Naive thymus-derived CD8-positive, alpha-beta T cell (primary cell): ENCODE measurements around the gene NUDCD3. TPM values are rescaled to one million over a fixed set of nuclear protein-coding genes. Genes with fewer than 3 reads are reported as not detected.
"Not testable (repeated sequence)": the region's sequence is repeated elsewhere in the genome, so short reads cannot be mapped to it uniquely, and the experiment has no call there.

Source experiments
- ATAC-seq, 2 donors: fragments of 150-1000 bp; cut with Tn5 transposase in 1 of 2; sonication (Bioruptor Pico), chemical (Tn5 transposase) in 1 of 2; 1 replicate in 1 of 2; 2 replicates in 1 of 2; pipeline ENCODE4 v1.10.0; 2021; ENCODE audit warnings: mild to moderate bottlenecking in 2 of 2, moderate library complexity in 2 of 2
- POLR2A ChIA-PET: fragments of 350-600 bp; sonication (Branson Sonifier 250); formaldehyde crosslinking; loops from one replicate; lab custom pipeline; 2021; ENCODE audit warnings: antibody characterized with exemption; lab: Charles Lee
- DNase-seq, 10 donors: peaks; one replicate each; pipeline versions ENCODE4 v3.0.0 to v3.0.0-alpha.2; 2020 to 2022
- H3K27ac Mint-ChIP-seq, 10 donors: one replicate each; pipeline ENCODE4 v1.8.0; 2020 to 2022; ENCODE audit warnings: mild to moderate bottlenecking in 10 of 10, mixed read lengths in 10 of 10, moderate library complexity in 4 of 10, inconsistent platforms in 1 of 10
- H3K27me3 Mint-ChIP-seq, 5 donors: one replicate each; pipeline ENCODE4 v1.8.0; 2021 to 2022; ENCODE audit warnings: mixed read lengths in 5 of 5
- H3K36me3 Mint-ChIP-seq, 3 donors: one replicate each; pipeline ENCODE4 v1.8.0; 2020 to 2022; ENCODE audit warnings: mixed read lengths in 3 of 3, mild to moderate bottlenecking in 2 of 3, inconsistent platforms in 1 of 3
- H3K4me1 Mint-ChIP-seq, 4 donors: one replicate each; pipeline ENCODE4 v1.8.0; 2021 to 2022; ENCODE audit warnings: mixed read lengths in 4 of 4
- H3K4me3 Mint-ChIP-seq, 10 donors: one replicate each; pipeline ENCODE4 v1.8.0; 2020 to 2022; ENCODE audit warnings: mild to moderate bottlenecking in 10 of 10, mixed read lengths in 10 of 10, moderate library complexity in 6 of 10, inconsistent platforms in 1 of 10
- H3K9me3 Mint-ChIP-seq, 9 donors: one replicate each; pipeline ENCODE4 v1.8.0; 2020 to 2022; ENCODE audit warnings: mixed read lengths in 9 of 9, mild to moderate bottlenecking in 3 of 9, inconsistent platforms in 1 of 9, moderate library complexity in 1 of 9
- polyA plus RNA-seq, 3 donors: library from polyadenylated mRNA; unstranded; fragments of 300-500 nt; fragmentation: Illumina TruSeq; gene quantifications; one replicate each; pipeline ENCODE4 v1.2.3, GENCODE V29; 2021
- total RNA-seq, 8 experiments: library from RNA in 2 of 8; stranded (reverse) in 2 of 8; gene quantifications; one replicate each; pipeline ENCODE4 v1.2.3 and lab custom pipeline; 2021 to 2026

The NUDCD3 gene
- total and polyA plus RNA-seq, 5 experiments from 2014 or later, result 54.6 to 118 (median 69.4) TPM

DNA sequence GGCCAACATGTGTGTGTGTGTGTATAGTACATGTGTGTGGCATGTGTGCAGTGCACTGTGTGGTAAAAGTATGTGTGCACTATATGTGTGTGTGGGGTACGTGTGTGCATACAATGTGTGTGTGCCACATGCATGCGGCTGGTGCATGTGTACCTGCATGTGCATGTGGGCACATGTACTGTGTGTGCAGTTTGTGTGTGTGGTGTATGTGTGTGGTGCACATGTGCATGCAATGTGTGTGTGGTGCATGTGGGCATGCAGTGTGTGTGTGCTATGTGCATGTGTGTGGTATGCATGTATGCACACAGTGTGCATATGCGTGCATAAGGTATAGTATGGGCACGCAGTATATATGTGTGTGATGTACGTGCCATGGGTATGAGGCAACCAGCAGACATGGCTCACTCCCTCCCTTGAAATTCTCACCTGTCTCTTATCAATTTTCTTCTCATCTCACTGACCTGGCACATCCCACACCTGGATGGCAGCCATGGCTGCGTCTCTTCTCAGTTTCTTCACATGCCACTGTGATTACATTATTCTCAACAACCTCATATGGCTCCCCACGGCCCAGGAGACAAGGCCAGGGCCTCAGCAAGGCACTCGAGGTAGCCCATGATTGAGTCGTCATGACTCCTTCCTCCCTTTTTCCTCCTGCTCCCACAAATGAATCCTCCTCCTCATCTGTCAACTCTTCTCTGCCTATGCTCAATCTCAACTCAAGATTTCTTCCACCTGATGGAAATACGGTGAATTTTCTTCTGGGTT, 57.0 kb downstream of the NUDCD3 start:
- Mint-ChIP-seq H3K27me3 (no peaks in the 10 kb centered on the region), H3K4me1 (peaks cover 38 to 74% (median 55%) of the 10 kb centered on the region in 4 donors), H3K9me3 (no peaks in the 10 kb centered on the region), H3K27ac (peak overlapping the region in 7 of 10 donors; percentile 28 to 87 (median 41)), H3K36me3 (peaks cover 0 to 43% (median 0%) of the 10 kb centered on the region in 3 donors), H3K4me3 (no peak overlapping the region)
- ATAC-seq (no peak), DNase-seq (no peak)
- POLR2A ChIA-PET, result no interaction called here

DNA sequence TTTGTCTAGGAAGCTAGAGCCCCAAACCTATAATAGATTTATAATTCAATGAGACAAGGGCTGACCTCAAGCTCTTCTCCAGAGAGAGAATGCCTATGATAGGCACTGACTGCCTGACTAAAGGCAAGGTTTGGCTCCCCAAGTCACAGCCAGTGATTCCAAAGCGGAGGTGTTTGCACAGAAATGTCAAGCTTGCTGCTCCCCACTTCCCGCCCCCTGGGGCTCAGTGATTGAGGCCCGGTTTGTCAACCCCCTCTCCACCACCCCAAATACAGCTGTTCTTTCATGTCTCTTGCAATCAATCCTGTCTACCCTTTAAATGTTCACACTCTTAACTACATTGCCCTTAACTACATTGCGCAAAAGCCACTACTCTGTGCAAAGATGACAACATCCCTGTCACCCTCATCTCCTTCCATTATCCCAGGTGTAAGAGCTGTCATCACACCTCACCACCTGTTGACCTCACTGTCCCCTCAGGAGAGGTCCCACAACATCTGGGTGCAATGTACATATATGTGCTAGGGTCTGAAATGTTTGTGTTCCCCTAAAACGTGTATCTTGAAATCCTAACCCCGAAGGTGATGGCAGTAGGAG, 58.0 kb downstream of the NUDCD3 start:
- H3K4me1 Mint-ChIP-seq, result peaks cover 38 to 70% (median 55%) of the 10 kb centered on the region in 4 donors
- no peaks in the 10 kb centered on the region for H3K9me3 Mint-ChIP-seq
- ATAC-seq (no peak), DNase-seq (no peak)
- H3K36me3 Mint-ChIP-seq, result peaks cover 0 to 44% (median 3%) of the 10 kb centered on the region in 3 donors
- H3K4me3 Mint-ChIP-seq, result no peak overlapping the region
- no peaks in the 10 kb centered on the region for H3K27me3 Mint-ChIP-seq
- peak overlapping the region; percentile 3 to 88 (median 17) for H3K27ac Mint-ChIP-seq
- POLR2A ChIA-PET, result interaction anchor here (0.5 kb wide), 1 partner anchor 312 kb away, joined by 3 read pairs; no protein-coding TSS in a partner anchor

DNA sequence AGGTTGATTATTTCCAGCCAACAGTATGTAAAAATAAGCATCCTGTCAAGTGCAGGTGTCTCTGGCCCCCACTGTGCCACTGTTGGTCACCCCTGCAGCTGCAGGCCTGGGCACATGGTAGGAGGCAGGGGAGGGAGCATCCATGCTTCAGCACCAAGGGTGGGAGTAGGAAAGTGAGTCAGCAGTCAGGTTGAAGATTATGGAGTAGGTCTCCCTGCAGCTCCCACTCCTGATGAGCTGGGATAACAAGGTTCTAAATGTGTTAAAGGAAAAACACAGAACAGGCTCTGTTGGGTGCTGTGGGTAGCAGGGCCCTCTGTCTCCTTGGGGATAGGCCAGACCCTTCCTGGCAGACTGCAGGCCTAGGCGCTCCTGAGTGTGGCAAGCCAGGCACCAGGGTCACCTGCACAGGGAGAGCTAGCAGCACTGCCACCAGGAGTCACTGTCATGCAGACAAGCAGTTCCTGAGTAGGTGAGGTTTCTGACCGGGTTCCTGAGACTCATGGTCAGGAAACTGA, 59.3 kb downstream of the NUDCD3 start:
- peak overlapping the region in 5 of 10 donors; percentile 47 to 86 (median 50) for H3K27ac Mint-ChIP-seq
- H3K9me3 Mint-ChIP-seq, result no peaks in the 10 kb centered on the region
- ATAC-seq (peak; percentile 44 to 65), DNase-seq (peak in 8 of 10 donors; percentile 7 to 25 (median 14))
- H3K4me1 Mint-ChIP-seq, result peaks cover 36 to 68% (median 49%) of the 10 kb centered on the region in 4 donors
- H3K36me3 Mint-ChIP-seq, result peaks cover 0 to 49% (median 12%) of the 10 kb centered on the region in 3 donors
- POLR2A ChIA-PET, result interaction anchor here (0.7 to 1.1 kb wide), 2 partner anchors 10 to 25 kb away, joined by 3 to 5 read pairs; no protein-coding TSS in a partner anchor
- H3K27me3 Mint-ChIP-seq, result no peaks in the 10 kb centered on the region
- no peak overlapping the region for H3K4me3 Mint-ChIP-seq

DNA sequence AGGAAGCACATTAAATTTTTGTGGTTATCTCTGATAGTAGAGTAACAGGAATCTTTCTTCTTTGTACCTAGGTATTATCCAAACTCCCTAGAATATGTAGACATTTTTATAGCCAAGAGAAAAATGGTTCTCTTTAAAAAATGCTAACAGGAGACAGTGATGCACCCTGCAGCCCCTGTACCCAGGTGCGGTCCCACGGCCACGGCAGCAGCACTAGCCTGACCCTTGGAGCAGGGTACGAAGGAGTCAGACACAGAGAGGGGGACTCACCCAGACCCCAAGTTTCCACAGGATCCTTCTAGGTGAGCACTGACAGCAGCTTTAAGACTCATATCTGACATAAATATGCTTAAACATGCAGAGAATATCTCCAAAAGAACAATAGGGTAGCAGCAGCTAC, 60.4 kb downstream of the NUDCD3 start:
- Mint-ChIP-seq H3K27me3 (no peaks in the 10 kb centered on the region), H3K4me3 (no peak overlapping the region), H3K27ac (peak overlapping the region in 3 of 10 donors; percentile 38 to 86 (median 53)), H3K36me3 (peaks cover 0 to 51% (median 21%) of the 10 kb centered on the region in 3 donors), H3K4me1 (peaks cover 34 to 59% (median 45%) of the 10 kb centered on the region in 4 donors), H3K9me3 (no peaks in the 10 kb centered on the region)
- ATAC-seq, result no peak
- no peak for DNase-seq
- POLR2A ChIA-PET, result no interaction called here

DNA sequence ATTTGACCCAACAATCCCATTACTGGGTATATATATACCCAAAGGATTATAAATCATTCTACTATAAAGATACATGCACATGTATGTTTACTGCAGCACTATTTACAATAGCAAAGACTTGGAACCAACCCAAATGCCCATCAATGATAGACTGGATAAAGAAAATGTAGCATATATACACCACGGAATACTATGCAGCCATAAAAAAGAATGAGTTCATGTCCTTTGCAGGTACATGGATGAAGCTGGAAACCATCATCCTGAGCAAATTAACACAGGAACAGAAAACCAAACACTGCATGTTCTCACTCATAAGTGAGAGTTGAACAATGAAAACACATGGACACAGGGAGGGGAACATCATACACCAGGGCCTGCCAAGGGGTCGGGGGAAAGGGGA, 65.7 kb downstream of the NUDCD3 start:
- H3K27ac Mint-ChIP-seq, POLR2A ChIA-PET, ATAC-seq, H3K9me3 Mint-ChIP-seq, DNase-seq, H3K27me3 Mint-ChIP-seq, H3K4me3 Mint-ChIP-seq: not testable (repeated sequence)
- peaks cover 46 to 64% (median 56%) of the 10 kb centered on the region in 4 donors for H3K4me1 Mint-ChIP-seq
- peaks cover 0 to 86% (median 40%) of the 10 kb centered on the region in 3 donors for H3K36me3 Mint-ChIP-seq

DNA sequence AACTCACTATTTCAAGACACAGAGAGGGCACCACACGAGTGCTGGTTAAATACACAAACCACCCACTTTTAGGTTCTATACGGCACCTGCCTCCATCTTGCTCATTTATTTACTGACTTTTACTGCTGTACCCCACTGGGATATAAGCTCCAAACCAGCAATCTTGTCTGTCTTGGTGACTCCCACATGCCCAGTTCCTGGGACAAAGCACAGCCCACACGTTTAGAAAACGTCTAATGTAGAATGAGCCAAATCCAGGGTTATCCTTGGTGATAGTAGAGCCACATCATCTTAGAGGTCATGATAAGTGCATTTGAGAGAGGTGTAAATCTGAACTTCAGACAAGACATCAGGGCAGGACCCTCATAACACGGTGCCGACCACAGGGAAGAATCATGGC, 73.5 kb downstream of the NUDCD3 start:
- Mint-ChIP-seq H3K27ac (peak overlapping the region in 3 of 10 donors; percentile 11 to 37 (median 17)), H3K27me3 (no peaks in the 10 kb centered on the region), H3K36me3 (peaks cover 5 to 77% (median 35%) of the 10 kb centered on the region in 3 donors), H3K4me1 (peaks cover 26 to 65% (median 44%) of the 10 kb centered on the region in 4 donors), H3K9me3 (peaks cover 0 to under 1% (median 0%) of the 10 kb centered on the region in 9 donors), H3K4me3 (no peak overlapping the region)
- ATAC-seq, result no peak
- no peak for DNase-seq
- POLR2A ChIA-PET, result no interaction called here

DNA sequence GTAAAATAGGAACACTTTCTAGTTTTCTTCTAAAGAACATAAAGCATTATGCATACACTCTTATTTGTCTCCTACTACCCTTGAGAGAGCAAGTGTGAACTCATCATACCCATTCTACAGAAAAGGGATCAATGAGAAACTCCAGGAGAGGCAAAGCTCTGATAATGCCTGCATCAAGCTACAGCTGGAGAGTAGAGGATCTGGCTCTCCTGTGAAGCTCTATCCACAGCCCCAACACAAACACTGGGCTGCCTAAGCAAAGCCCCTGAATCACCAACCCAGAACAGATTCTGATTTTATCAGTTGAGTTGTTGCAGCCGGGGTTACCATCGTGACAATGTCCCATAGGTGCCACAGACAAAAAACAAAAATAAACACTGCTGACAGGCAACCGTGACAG, 74.9 kb downstream of the NUDCD3 start:
- Mint-ChIP-seq H3K27me3 (no peaks in the 10 kb centered on the region), H3K9me3 (peaks cover 0 to 4% (median 0%) of the 10 kb centered on the region in 9 donors), H3K36me3 (peaks cover 9 to 80% (median 42%) of the 10 kb centered on the region in 3 donors), H3K4me1 (peaks cover 19 to 59% (median 35%) of the 10 kb centered on the region in 4 donors), H3K27ac (peak overlapping the region in 3 of 10 donors; percentile 21 to 61 (median 56)), H3K4me3 (no peak overlapping the region)
- POLR2A ChIA-PET, result no interaction called here
- no peak for ATAC-seq
- no peak for DNase-seq

DNA sequence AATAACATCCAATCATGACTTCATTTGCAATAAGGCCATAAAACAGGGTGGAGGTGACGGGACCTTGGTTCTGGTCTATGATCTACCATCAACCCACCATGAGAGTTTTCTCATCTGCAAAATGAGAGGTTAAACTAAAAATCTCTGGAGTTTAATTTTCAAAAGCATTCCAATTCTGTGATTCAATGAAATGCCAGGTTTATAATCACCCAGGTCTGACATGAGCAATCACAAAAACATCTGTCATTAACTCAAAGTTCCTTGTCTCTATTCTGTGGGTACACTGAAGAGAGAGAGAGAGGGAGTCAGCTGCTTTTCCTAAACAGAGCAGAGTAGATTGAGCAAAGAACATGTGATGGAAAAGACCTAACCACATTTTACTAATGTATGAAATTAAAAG, 75.4 kb downstream of the NUDCD3 start:
- H3K36me3 Mint-ChIP-seq, result peaks cover 9 to 80% (median 45%) of the 10 kb centered on the region in 3 donors
- H3K27ac Mint-ChIP-seq, result peak overlapping the region in 3 of 10 donors; percentile 24 to 43 (median 40)

DNA sequence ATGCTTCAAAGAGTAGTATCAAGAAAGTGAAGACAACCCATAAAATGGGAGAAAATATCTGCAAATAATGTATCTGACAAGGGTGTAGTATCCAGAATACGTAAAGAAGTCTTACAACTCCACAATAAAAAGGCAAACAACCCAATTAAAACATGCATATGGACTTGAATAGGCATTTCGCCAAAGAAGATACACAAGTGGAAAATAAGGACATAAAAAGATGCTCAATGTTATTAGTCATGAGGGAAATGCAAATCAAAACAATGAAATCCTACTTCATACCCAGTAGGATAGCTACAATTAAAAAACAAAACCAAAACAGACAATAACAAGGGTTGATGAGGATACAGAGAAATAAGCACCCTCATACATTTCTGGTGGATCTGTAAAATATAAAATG, 79.2 kb downstream of the NUDCD3 start:
- POLR2A ChIA-PET, result no interaction called here
- peak overlapping the region in 1 of 10 donors; percentile 3 for H3K27ac Mint-ChIP-seq
- no peak for ATAC-seq
- no peak overlapping the region for H3K4me3 Mint-ChIP-seq
- H3K27me3 Mint-ChIP-seq, result no peaks in the 10 kb centered on the region
- DNase-seq, result no peak
- H3K4me1 Mint-ChIP-seq, result peaks cover 19 to 46% (median 30%) of the 10 kb centered on the region in 4 donors
- H3K9me3 Mint-ChIP-seq, result peaks cover 0 to 4% (median 0%) of the 10 kb centered on the region in 9 donors
- peaks cover 4 to 75% (median 39%) of the 10 kb centered on the region in 3 donors for H3K36me3 Mint-ChIP-seq

More for the DNA sequence above, 75.4 kb downstream of the NUDCD3 start:
- ATAC-seq (no peak), DNase-seq (no peak)
- peaks cover 16 to 56% (median 31%) of the 10 kb centered on the region in 4 donors for H3K4me1 Mint-ChIP-seq
- H3K9me3 Mint-ChIP-seq, result peaks cover 0 to 4% (median 0%) of the 10 kb centered on the region in 9 donors
- POLR2A ChIA-PET, result no interaction called here
- H3K4me3 Mint-ChIP-seq, result no peak overlapping the region
- no peaks in the 10 kb centered on the region for H3K27me3 Mint-ChIP-seq

DNA sequence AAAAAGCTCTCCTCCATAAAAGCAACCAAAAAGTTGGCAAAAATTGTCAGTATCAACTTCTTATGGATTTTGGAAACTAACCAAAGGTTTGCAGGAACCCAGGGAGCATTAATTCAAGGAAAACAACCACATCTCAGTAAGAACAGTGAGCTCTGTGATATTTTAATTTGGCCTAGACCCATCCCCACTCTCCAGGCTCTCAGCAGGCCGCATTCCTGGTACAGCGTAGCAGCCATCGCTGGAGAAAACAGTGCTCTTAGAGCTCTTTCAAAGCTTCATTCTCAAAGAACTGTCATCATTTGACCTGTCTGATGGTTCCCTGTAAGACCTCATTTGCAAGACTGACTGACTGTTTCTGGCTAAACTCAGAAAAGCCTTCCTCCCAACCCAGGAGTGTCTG, 81.9 kb downstream of the NUDCD3 start:
- Mint-ChIP-seq H3K9me3 (peaks cover 0 to 4% (median 0%) of the 10 kb centered on the region in 9 donors), H3K27ac (peak overlapping the region in 1 of 10 donors; percentile 82), H3K27me3 (no peaks in the 10 kb centered on the region), H3K4me1 (peaks cover 16 to 36% (median 25%) of the 10 kb centered on the region in 4 donors), H3K36me3 (peaks cover 4 to 79% (median 34%) of the 10 kb centered on the region in 3 donors), H3K4me3 (no peak overlapping the region)
- ATAC-seq, result no peak
- DNase-seq, result no peak
- POLR2A ChIA-PET, result no interaction called here

DNA sequence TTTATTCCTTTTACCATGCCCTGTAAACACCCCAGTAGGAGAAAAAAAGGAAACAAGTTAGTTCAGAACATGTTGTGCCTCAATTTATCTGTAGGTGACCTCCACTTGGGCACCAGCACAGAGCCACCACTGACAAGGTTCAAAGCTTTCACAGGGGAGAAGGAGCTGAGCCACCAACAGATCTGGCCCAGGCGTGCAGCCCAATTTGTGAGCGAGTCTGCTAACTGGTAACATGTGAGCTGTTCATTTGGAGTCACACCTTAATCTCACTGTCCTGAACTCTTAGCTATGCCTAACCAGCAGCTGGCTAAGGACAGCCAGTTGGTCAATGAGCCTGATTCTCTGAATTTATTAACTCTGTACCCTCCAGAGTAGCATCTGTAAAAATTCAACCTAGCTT, 86.7 kb downstream of the NUDCD3 start:
- Mint-ChIP-seq H3K4me1 (peaks cover 7 to 18% (median 13%) of the 10 kb centered on the region in 4 donors), H3K27me3 (no peaks in the 10 kb centered on the region), H3K9me3 (no peaks in the 10 kb centered on the region), H3K36me3 (peaks cover 0 to 74% (median 3%) of the 10 kb centered on the region in 3 donors), H3K27ac (peak overlapping the region in 2 of 10 donors; percentile 29 to 70), H3K4me3 (no peak overlapping the region)
- POLR2A ChIA-PET, result no interaction called here
- no peak for ATAC-seq
- no peak for DNase-seq

DNA sequence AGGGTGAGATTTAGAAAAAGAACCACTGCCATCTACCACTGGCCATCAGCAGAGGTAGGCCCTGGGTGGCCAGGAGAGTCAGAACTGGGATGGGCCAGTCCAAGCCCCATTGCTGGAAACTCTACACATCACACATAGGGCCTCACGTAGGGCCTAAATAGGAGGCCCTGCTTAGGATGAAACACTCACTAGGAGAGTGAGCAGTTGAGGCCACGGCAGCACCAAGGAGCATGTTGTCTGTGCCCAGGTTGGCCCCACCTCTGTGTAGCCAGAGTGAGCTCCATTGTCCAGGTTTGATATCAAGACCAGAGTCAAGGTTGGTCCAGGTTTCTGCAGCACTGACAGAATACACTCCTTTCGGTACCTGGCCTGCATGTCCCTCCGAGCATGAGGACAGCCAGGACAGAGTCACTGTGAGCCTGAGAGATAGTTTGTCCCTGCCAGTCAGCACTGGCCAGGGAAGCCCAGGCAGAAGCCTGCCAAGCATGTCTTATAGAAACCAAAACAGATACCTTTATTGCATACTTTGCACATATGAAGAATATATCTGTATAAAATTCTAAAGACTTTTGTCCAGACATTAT, 87.2 kb downstream of the NUDCD3 start:
- Mint-ChIP-seq H3K4me1 (peaks cover 2 to 20% (median 10%) of the 10 kb centered on the region in 4 donors), H3K27ac (peak overlapping the region in 4 of 10 donors; percentile 29 to 79 (median 35)), H3K27me3 (no peaks in the 10 kb centered on the region), H3K4me3 (no peak overlapping the region), H3K36me3 (peaks cover 0 to 79% (median 3%) of the 10 kb centered on the region in 3 donors), H3K9me3 (no peaks in the 10 kb centered on the region)
- DNase-seq (no peak), ATAC-seq (no peak)
- POLR2A ChIA-PET, result no interaction called here
